GM18870 (cell line): ENCODE results near the gene TAF8.
"Not testable (repeated sequence)": the region's sequence is repeated elsewhere in the genome, so short reads cannot be mapped to it uniquely, and the experiment has no call there.

Experiments
- ATAC-seq: cut with Tn5 transposase; IDR thresholded peaks from one replicate; pipeline ENCODE4 v1.9.1; 2021; ENCODE audit warnings: moderate library complexity; ENCODE audit not compliant: unreplicated experiment

Gene TAF8

DNA sequence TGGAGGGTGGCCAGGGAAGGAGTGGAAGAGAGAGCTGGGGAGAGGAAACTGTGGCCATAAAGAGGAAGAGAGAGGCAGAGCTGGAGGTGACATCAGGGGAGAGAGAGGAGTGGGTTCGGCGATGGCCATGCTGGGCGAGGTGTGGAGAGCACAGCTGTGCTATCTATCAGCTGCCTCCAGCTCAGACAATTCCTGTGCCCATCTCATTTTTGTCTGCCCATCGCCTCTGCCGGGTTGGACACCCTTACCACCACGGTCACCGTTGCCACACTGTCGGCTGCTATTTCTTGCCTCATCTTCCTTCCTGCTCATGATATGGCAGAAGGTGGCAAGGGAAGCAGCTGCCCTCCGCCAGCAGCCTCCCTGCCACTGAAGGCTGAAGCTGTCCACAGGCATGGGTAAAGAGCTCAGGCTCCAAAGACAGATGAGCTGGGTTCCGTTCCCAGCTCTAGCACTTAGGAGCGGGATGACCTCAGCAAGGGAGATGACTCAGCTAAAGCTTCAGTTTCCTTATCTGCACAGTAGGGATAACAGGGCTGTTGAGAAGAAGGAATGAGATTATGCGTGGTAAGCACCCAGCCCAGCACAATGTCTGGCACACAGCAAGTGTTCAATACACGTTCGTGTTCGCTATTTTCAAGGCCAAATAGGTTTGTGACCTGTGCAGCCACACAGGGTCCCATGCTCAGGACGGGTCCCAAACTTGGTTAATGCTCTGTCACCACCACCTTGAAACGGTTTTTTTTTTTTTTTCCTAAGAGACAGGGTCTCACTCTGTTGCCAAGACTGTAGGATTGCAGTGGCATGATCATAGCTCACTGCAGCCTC lies 21.9 kb upstream of the TAF8 start:
- no peak for ATAC-seq

- ATAC-seq = no peak
Observed at GRCh38 chr6:42029062-42029685, 21.1 kb upstream of the TAF8 start.

- ATAC-seq = no peak
Observed at GRCh38 chr6:42029881-42030280, 20.4 kb upstream of the TAF8 start.

GRCh38 chr6:42030585-42031506 lies 19.5 kb upstream of the TAF8 start:
- ATAC-seq = no peak

GRCh38 chr6:42032366-42032765 lies 18.0 kb upstream of the TAF8 start:
- ATAC-seq = no peak

DNA sequence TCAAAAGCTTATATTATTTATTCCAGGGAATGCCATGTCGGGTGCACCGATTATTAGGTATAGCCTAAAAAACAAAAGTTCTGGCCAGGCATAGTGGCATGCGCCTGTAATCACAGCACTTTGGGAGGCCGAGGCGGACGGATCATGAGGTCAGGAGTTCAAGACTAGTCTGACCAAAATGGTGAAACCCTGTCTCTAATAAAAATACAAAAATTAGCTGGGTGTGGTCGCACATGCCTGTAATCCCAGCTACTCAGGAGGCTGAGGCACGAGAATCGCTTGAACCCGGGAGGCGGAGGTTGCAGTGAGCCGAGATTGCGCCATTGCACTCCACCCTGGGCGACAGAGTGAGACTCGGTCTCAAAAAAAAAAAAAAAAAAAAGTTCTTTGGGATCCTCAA lies 12.7 kb upstream of the TAF8 start:
- ATAC-seq = not testable (repeated sequence)

DNA sequence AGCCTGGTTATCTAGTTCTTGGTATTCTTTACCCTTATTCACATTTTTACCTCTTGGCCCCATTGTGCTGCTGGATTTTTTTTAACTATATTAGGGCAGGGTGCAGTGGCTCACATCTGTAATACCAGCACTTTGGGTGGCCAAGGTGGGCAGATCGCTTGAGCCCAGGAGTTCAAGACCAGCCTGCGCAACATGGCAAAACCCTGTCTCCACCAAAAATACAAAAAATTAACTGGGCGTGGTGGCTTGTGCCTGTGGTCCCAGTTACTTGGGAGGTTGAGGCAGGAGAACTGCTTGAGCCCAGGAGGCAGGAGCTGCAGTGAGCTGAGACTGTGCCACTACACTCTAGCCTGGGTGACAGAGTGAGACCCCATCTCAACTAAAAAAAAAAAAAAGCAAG lies 12.2 kb upstream of the TAF8 start:
- ATAC-seq = no peak

- no peak for ATAC-seq
Observed at GRCh38 chr6:42038811-42039408, 11.4 kb upstream of the TAF8 start.

DNA sequence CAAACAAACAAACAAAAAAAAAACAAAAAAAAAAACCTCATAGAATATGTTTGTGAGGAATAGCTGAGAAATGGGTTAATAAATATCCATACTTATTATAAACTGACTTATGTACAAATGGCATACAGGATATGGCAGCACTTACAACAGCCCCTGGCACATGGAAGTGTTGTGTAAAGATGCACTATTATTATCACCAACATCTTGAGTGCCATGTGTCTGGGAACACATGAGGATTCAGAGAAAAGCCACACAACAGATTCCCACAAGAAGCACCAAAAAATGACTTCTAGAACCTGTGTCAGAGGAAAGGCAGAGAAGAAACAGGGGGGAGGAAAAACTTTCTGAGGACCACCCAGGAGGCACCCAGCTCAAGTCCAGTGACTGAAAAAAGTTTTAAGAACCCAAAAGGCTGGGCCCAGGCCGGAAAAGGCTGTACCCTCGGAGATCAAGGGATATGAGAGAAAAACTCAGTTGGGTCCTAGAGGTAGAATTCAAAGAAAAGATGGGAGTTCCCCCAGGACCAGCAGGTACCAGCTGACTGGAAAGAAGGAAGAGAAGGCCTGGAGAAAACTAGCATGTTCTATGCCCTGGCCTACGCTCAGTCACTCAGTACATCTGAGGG lies 9.4 kb upstream of the TAF8 start:
- ATAC-seq = no peak

- no peak for ATAC-seq
Observed at GRCh38 chr6:42041481-42042053, 8.8 kb upstream of the TAF8 start.

GRCh38 chr6:42042108-42042507 lies 8.2 kb upstream of the TAF8 start:
- ATAC-seq = no peak

DNA sequence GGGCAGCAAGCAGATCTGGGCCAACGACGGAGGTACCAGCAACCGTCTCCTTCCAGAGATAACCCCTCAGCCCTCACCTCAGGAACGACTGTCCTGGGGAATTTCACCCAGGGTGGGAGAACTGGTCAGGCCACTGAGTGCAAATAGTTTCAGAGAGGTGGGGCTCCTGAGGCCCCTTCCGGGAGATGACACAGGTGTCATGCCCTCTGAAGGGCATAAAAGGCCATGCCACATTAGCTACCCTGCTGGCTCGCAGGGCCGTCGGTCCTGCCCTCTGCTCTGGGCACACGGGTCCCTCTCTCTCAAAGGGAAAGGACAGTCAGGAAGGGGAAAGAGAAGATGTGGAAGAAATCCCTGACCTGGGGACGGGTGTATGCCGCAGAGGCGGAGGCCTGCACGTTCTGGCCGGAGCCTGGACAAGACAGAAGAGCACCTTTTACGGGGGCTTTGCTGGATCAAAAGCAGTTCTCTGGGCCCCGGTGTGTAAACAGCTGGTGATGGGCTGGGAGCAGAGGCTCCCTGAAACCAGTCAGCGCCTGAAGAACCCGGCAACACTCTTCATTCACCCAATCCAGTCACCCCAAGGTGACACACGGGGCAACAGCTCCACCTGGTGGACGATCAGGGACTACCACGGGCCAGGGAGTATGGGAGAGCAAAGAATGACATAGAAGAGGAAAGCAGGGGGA lies 6.4 kb upstream of the TAF8 start:
- ATAC-seq = no peak

DNA sequence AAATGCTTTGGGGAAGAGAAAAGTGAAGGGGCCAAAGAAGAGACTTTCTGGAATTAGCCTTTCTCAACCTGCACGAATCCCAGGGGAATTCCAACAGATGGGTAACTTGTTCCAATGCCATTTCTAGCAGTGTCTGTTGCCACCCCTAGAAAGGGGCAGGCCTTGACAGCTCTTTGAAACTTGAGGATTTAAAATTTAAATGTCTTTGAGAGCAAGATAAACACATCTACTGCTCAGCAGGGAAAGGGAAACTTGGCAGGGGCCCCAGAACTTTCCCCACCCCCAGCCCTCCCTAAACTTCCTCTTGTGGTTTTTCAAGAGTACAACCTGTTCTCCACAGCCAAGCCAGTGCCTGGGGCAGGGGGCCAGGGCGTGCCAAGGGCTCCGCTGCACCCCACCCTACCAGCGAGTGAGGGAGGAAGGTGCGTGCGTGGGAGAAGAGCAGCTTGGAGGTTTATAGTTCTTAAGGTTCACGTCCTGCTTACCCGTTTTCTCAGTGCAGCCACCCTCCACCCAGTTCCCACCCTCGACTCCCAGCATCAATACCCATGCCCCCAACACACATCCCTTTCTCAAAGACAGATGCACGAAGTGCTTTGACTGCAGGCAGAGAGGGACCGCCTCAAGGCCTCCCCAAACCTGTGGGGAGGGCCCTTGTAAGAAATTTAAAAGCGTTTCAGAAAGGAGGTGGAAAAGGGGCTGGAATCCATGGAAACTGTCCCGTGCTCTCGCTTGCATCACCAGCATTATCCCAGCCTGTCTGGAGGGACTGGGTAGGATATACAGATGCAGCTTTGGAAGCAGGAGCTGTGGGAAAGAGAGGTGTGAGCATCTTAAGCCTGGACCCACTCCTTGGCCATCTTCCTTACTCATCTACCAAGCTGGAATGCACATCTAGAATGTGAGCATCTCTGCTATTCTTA lies 4.5 kb upstream of the TAF8 start:
- no peak for ATAC-seq

DNA sequence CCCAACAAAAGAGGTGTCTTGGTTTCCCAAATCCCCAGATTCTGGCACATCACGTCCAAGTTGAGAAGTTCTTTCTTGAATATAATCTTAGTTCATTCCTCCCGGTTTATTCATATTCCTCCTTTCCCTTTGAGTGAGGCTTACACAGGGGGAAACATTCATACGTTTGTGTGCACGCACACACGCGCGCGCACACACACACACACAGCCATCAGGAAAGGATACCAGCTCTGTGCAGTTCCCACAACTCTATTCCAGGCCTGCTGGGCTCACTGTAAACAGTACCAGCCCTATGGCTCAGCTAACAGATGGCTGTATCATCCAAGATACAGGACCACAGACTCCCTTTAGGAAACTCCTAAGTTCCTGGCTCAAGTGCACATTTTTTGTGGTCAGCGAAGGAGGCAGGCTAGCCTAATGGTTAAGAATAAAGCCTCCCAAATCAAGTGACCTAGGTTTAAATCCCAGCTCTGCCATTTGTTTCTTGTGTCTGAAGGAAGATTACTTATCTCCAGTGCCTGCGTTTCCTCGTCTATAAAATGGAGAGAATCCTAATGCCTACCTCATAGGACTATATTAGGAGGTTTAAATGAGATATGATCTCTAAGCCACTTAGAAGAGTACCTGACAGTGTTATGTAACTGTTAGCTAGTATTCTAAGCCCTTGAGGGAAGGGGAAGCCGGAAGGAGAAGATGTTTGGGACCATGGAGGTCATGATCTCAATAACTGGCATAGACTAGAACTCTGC lies 3.7 kb upstream of the TAF8 start:
- no peak for ATAC-seq

DNA sequence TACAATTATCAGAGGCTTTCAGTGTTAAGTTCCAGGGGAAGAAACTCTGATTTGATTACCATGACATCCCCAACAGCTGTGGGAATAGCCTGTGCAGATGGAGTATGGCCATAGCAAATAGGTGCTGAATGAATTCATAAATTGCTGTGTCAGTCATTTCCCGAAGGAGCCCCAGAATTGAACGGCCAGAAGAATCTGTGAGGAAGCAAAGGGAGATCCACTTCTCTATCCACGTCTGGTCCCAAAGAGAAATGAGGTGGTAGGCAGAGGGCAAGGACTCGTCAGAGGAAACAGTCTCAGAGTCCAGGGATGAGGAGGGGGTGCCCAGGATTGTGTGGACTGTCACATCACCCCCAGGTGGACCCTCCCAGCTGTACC lies 3.1 kb upstream of the TAF8 start:
- ATAC-seq = no peak

- no peak for ATAC-seq
Observed at GRCh38 chr6:42047790-42048405, 2.4 kb upstream of the TAF8 start.

DNA sequence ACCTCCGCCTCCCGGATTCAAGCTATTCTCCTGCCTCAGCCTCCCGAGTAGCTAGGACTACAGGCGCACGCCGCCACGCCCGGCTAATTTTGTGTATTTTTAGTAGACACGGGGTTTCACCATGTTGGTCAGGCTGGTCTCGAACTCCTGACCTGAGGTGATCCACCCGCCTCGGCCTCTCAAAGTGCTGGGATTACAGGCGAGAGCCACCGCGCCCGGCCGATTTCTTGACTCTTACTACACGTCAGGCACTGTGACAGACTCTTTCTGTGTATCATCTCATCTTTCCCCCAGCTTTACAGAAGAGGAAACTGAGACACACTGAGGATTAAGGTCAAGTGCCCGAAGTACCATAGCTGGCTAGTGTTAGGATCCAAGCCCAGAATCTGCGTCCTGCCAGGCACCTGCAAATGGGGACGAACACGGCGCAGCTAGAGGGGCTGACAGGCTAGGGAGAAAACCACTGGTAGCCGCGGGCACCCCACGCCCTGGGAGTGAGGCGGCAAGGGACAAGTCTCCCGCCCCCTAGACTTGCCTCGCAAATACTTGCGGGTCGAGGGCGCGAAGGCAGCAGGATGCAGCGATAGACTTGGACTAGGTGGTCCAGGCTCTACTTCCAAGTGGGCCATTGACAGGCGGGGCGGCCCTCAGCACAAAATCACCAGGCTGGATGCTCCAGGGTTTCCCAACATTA lies 1.1 kb upstream of the TAF8 start:
- no peak for ATAC-seq
